ENCODE measurements around the gene CHIT1.

GRCh38 chr1:203201516-203202205 is 27.8 kb downstream of the CHIT1 start:
- no peak for TF ChIP-seq EZH2 (IDR thresholded peaks at IDR 0.05; ENCODE audit: low read depth, low read length, severe bottlenecking)
- TF ChIP-seq POLR2A (IDR thresholded peaks at IDR 0.05; ENCODE audit: control extremely low read depth in 1 of 2, low read depth in 2 of 2, low read length in 2 of 2), result no peak
- no peak for TF ChIP-seq RAD21 (IDR thresholded peaks at IDR 0.05 in 1 of 2, conservative IDR thresholded peaks at IDR 0.05 in 1 of 2; ENCODE audit: low read depth in 2 of 2, low read length in 2 of 2)
- no peak for TF ChIP-seq RXRA (IDR thresholded peaks at IDR 0.05; ENCODE audit: insufficient read depth, low read depth, low read length)
- TF ChIP-seq TAF1 (IDR thresholded peaks at IDR 0.05; ENCODE audit: low read depth, low read length), result no peak
- TF ChIP-seq SP1 (IDR thresholded peaks at IDR 0.05; ENCODE audit: low read depth, low read length), result no peak
- TF ChIP-seq CEBPB (IDR thresholded peaks at IDR 0.05; ENCODE audit: low read depth, low read length), result no peak
- TF ChIP-seq EP300 (IDR thresholded peaks at IDR 0.05; ENCODE audit: borderline replicate concordance in 1 of 2, low read depth in 2 of 2, low read length in 2 of 2), result no peak
- no peak for TF ChIP-seq EGR1 (IDR thresholded peaks at IDR 0.05; ENCODE audit: borderline replicate concordance, low read depth, low read length)
- no peak for TF ChIP-seq CTCF (IDR thresholded peaks at IDR 0.05; ENCODE audit: control extremely low read depth in 1 of 3, insufficient read depth in 1 of 3, low read depth in 1 of 3, low read length in 3 of 3)
- TF ChIP-seq ATF3 (IDR thresholded peaks at IDR 0.05; ENCODE audit: insufficient read depth, low read depth, low read length), result no peak
- TF ChIP-seq NANOG (IDR thresholded peaks at IDR 0.05; ENCODE audit: insufficient read depth, low read depth, low read length, poor library complexity, severe bottlenecking), result no peak

All from H1 (cell line).